Measurements from ENCODE around the gene NDRG3. TPM values are rescaled to one million over a fixed set of nuclear protein-coding genes. Genes with fewer than 3 reads are reported as not detected.

NDRG3 gene
- total and polyA plus RNA-seq, 2 of the 4 experiments (the other 2 are of a cell fraction) = 24.8 to 34.2 TPM

- DNase-seq (no peak), ATAC-seq (ENCODE audit: low read depth) (no peak)
- 0 out of 2 replicates have a peak, but pooled peaks cover 2% of the 10 kb centered on the region for H3K4me1 ChIP-seq (ENCODE audit: control insufficient read depth, insufficient read depth, low read length)
- in situ Hi-C loops (cut with MboI; ENCODE audit: low sequenced_read_pairs) = no loop called here
- TF ChIP-seq CEBPB (IDR thresholded peaks at IDR 0.05; ENCODE audit: low read depth, low read length) = no peak
- no peak for TF ChIP-seq MAZ (IDR thresholded peaks at IDR 0.05; ENCODE audit: borderline replicate concordance, low read depth, low read length)
- no peak for TF ChIP-seq MXI1 (IDR thresholded peaks at IDR 0.05; ENCODE audit: borderline replicate concordance, low read depth, low read length)
- no peak for TF ChIP-seq CTCF (conservative IDR thresholded peaks at IDR 0.05; ENCODE audit: low read depth, low read length)
- intact Hi-C loops (cut with micrococcal nuclease) = no loop called here
- CTCF ChIA-PET = no interaction called here
- no peaks in the 10 kb centered on the region; the same call in 1 of the 2 replicates for H3K36me3 ChIP-seq (ENCODE audit: control insufficient read depth, insufficient read depth, low read length)
- dilution Hi-C loops (cut with HindIII; ENCODE audit: low sequenced_read_pairs, unreplicated experiment) = no loop called here
- H3K4ac ChIP-seq (ENCODE audit: low read depth, low read length) = no peak overlapping the region
- no TSS peak for BruUV-seq (replicated peaks)
- no peak overlapping the region for H4K91ac ChIP-seq (ENCODE audit: insufficient read depth, low read depth, low read length)
- H3K4me3 ChIP-seq (ENCODE audit: insufficient read depth, low read depth, low read length) = no peak overlapping the region
- no peak overlapping the region for H4K8ac ChIP-seq (ENCODE audit: low read depth in 2 of 2, low read length in 2 of 2)
- H4K20me1 ChIP-seq (ENCODE audit: insufficient read depth, low read length) = no peaks in the 10 kb centered on the region
- WGBS, 2 experiments (ENCODE audit: extremely low coverage in 2 of 2, insufficient read length in 1 of 2) = no CpG with 5 or more reads among the region's 3 CpGs
- no peak overlapping the region for H2BK20ac ChIP-seq (ENCODE audit: low read depth, low read length)
- no peak overlapping the region for H2AFZ ChIP-seq (replicated peaks; ENCODE audit: low read length, poor library complexity)
- no peak overlapping the region for H2BK120ac ChIP-seq (ENCODE audit: low read depth, low read length)
- H2BK15ac ChIP-seq (ENCODE audit: low read depth, low read length) = no peak overlapping the region
- no peaks in the 10 kb centered on the region for H3K27me3 ChIP-seq (ENCODE audit: control insufficient read depth, insufficient read depth, low read length)
- no peaks in the 10 kb centered on the region for H3K9me3 ChIP-seq (ENCODE audit: control insufficient read depth, insufficient read depth, low read length)
- H2AK5ac ChIP-seq (ENCODE audit: low read depth, low read length) = no peak overlapping the region
- H3K23ac ChIP-seq (ENCODE audit: low read depth, low read length) = no peak overlapping the region
- H3K14ac ChIP-seq (replicated peaks; ENCODE audit: low read depth, low read length) = no peak overlapping the region
- H2BK5ac ChIP-seq (ENCODE audit: low read depth, low read length, poor library complexity, severe bottlenecking) = no peak overlapping the region
- H3K18ac ChIP-seq (ENCODE audit: low read depth, low read length) = no peak overlapping the region
- no peak overlapping the region for H3K27ac ChIP-seq (ENCODE audit: insufficient read depth, low read length)
- no peak overlapping the region for H3K56ac ChIP-seq (ENCODE audit: extremely low read depth, insufficient read depth, low read length)
- no peak overlapping the region for H3K4me2 ChIP-seq (ENCODE audit: low read depth, low read length)
- H3K9me1 ChIP-seq (ENCODE audit: insufficient read depth, low read length) = no peaks in the 10 kb centered on the region; the same call in 1 of the 2 replicates
- H2AK9ac ChIP-seq (replicated peaks; ENCODE audit: low read depth, low read length, poor library complexity) = no peak overlapping the region
- no peak overlapping the region for H4K5ac ChIP-seq (ENCODE audit: low read depth, low read length)
- H3K79me1 ChIP-seq (ENCODE audit: low read depth in 1 of 2, low read length in 2 of 2) = peaks cover 9 to 21% of the 10 kb centered on the region in 2 experiments
- POLR2A ChIA-PET (ENCODE audit: unreplicated experiment) = no interaction called here
- no peak overlapping the region for H3K9ac ChIP-seq (ENCODE audit: low read depth, low read length)
Observed at GRCh38 chr20:36777576-36777975, 31.7 kb upstream of the NDRG3 start.
